ENCODE measurements around the gene NBEA.

The NBEA gene

DNA sequence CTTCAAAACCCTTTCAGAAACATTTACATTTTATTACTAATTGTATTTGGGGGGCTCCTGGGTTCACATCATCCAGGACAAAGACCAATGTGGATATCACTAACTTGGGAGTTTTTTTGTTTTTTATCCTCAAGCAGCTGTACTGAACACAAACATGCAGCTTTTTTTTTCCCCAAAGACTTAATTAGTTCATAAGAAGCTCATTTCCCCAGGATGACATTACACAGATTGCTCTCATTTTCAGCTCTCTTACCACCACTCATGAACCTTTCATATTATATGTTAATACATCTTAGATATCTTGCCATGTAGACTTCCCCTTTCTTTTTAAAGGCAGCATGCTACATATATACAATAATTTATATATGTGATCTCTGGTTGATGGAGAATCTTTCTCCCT is 653.1 kb downstream of the NBEA start:
- no peak for DNase-seq (ENCODE audit: low read depth)

- DNase-seq (ENCODE audit: low read depth), result no peak
These were observed 654.4 kb downstream of the NBEA start for GRCh38 chr13:35596321-35597030.

DNA sequence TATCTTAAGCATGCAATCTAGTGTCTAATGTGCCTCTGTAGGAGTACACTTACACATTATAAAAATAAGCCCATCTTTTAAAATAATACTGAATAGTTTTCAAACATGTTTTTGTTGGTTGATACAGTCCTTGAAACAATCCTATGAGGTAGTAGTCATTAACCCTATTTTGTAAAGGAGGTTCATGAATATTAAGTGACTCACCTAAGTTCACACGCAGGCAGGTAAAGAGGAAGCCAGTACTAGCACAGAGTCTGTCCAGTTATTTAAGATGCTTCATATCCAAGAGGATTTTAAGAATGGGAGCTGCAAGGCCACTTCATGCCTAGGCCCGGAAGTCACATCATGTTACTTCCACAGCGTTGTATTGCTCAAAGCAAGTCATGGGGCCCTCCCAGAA is 655.4 kb downstream of the NBEA start:
- DNase-seq (ENCODE audit: low read depth), result no peak

- no peak for DNase-seq (ENCODE audit: low read depth)
These were observed 656.2 kb downstream of the NBEA start for GRCh38 chr13:35598233-35598632.

DNA sequence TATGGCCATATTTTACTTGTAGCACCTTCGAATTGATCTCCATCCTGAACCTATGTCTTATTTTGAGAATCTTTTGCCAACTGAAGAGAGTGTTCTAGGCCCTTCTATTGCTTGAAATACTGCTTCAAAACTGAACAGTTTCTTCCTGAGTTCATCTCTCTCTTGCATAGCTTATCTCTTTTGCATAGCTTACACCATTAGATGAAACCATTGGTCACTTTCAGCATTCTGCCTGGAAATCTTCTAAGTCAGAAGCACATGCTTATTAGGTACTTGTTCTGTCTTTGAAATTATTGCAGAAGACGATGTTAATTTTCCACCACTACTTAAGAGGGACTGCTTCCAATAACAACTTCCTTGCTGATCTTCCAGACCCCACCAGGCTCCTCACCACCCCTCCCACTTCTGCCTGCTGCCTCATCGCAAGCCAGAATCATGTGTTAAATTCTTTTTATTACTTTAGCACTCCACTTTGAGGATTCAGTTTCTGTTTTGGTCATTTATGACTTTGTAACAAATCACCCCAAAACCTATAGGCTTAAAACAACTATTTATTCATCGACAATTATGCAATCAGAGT is 656.8 kb downstream of the NBEA start:
- no peak for DNase-seq (ENCODE audit: low read depth)

DNA sequence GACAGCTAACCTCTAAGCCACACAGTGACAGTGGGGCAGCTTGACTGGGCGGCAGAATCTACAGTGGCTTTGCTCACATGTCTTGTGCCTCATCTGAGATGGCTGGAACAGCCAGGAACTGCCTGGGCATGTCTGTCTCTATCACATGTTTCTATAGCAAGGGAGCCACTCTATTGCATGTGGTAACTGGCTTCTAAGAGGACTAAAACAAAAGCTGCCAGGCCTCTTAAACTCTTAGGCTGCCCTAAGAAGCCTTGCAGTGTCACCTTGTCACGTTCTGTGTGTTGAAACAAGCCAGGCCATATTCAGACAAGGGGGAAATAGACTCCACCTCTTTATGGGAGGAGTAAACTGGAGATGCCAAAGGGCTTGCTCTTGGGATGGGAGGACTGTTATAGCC is 657.3 kb downstream of the NBEA start:
- no peak for DNase-seq (ENCODE audit: low read depth)

- peak; percentile 7 for DNase-seq (ENCODE audit: low read depth)
These were observed 658.1 kb downstream of the NBEA start for GRCh38 chr13:35600137-35600536.

DNA sequence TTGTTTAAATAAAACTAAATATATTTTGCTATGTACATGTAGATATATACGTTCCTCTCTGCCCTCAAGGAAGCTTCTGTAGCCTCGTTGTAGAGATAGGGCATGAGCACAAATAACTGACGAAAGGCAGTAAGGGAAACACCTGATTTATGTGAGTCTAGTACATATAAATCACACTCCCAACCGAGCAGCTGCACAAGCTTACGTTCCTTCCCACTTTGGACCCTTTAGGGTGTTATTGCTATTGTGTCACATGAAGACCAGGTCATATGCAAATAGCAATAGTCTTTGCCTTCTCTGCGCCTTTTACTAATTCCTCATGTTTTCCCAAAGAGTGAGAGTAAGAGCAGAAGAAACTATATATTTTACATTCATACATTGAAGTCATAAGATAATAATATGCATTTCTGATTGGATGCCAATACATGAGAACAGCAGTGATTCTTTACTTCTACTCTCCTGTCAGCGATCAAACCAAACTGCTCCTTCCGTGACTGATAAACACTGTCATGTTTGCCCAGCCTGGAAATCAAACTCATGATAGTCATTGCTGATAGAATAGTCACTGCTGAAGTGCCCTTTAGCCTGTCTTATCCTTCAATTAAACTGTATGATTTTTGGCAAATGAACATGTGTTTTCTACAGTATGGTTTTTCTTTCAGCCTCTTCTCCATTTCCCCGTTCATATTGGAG is 661.7 kb downstream of the NBEA start:
- DNase-seq (ENCODE audit: low read depth), result no peak

DNA sequence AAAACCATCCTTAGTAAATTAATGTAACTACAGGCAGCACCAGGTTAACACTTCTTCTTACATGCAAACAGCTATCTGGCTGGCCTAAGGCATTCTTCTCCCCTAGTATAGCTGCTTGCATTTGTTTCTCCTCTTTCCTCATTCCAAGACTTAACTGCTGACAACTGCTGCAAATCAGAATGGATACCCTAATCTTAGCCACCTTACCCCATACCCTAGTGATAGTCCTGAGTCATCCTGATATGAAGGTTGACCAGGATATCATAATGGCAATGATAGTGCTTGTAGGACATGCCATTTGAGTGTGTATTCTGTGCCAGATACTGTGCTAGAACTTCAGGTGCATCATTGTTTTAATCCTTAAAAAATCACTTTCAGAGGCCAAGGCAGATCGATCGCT is 672.6 kb downstream of the NBEA start:
- DNase-seq (ENCODE audit: low read depth), result no peak

- DNase-seq (ENCODE audit: low read depth), result no peak
These were observed 675.4 kb downstream of the NBEA start for GRCh38 chr13:35617420-35617819.

- DNase-seq (ENCODE audit: low read depth), result no peak
These were observed 676.6 kb downstream of the NBEA start for GRCh38 chr13:35618565-35619083.

DNA sequence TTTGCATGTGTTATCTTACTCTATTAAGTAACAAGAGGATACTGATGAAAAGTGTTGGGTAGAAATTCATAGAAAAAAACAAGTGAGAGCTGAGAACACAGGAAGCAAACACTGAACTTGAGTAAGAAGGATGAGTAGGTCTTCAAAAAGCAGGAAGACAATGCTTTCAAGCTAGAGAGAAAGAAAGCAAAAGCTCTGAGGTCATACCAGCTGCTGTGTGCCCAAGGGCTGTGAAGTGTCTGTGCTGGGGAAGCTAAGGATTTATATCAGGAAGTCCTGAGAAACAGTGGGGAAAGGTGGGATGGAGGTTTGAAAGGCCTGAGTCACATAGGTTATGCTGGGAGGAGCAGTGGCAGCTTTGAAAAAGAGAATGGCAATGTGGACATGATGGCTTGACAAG is 679.9 kb downstream of the NBEA start:
- peak; percentile 11 for DNase-seq (ENCODE audit: low read depth)

GRCh38 chr13:35629026-35629425 is 687.0 kb downstream of the NBEA start:
- DNase-seq (ENCODE audit: low read depth), result no peak

- peak; percentile 38 for DNase-seq (ENCODE audit: low read depth)
These were observed 688.6 kb downstream of the NBEA start for GRCh38 chr13:35630551-35631275.

DNA sequence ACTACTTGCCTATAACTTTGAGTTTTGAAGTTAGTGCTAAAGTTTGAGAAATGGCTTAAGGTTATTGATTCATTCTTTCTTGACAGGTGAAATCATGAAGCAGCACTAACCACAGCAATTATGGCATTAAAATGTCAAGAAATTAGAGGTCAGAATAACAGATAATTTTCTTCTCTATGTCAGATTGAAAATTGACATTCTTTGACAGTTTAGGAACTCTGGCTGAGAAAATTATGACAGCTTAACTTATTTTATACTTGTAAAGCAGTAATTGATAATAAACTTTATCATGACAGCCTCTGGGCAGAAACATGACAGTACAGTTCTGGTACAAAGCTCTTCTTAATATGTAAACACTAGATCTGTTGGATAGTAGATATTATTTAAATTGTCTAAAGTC is 689.6 kb downstream of the NBEA start:
- DNase-seq (ENCODE audit: low read depth), result no peak

GRCh38 chr13:35643625-35644024 is 701.6 kb downstream of the NBEA start:
- DNase-seq (ENCODE audit: low read depth), result no peak

GRCh38 chr13:35646056-35646774 is 704.1 kb downstream of the NBEA start:
- DNase-seq (ENCODE audit: low read depth), result no peak

- DNase-seq (ENCODE audit: low read depth), result no peak
These were observed 706.1 kb downstream of the NBEA start for GRCh38 chr13:35648201-35648600.

DNA sequence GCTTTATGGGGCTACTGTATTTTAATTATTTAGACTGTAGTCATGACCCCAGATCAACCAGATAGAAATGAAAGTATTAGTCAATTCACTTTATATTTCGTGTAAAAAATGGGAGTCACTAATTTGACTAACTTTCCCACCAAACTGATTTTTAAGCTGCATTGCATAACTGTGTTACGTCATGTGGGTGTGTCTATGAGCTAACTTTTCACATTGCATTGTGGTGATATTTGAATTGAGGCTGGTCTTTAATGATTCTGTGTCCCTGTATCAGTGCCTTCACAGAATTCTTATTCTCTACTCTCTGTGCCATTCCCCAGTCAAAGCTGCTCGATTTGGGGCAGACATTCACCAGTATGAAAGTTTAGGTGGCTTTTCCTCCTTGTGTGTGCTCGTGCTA is 707.1 kb downstream of the NBEA start:
- DNase-seq (ENCODE audit: low read depth), result no peak

DNA sequence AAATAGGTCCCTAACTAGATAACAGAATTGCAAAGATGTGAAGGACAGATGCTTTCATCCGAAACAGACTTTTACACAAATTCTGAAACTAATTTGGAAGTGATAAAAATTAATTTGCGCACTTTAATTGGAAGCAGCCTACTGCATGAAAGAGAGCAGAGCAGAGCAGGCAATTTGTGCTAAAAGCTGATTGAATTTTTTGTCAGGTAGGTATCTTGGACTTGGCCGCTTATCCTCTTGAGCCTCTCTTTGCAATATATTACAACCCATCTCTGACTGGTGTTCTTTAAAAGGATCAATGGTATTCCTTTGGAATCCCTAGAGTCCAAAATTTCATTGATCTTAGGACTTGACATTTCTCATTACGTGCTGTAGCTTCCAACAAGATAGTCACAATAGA is 717.7 kb downstream of the NBEA start:
- no peak for DNase-seq (ENCODE audit: low read depth)

- DNase-seq (ENCODE audit: low read depth), result no peak
These were observed 722.7 kb downstream of the NBEA start for GRCh38 chr13:35664747-35665146.

DNA sequence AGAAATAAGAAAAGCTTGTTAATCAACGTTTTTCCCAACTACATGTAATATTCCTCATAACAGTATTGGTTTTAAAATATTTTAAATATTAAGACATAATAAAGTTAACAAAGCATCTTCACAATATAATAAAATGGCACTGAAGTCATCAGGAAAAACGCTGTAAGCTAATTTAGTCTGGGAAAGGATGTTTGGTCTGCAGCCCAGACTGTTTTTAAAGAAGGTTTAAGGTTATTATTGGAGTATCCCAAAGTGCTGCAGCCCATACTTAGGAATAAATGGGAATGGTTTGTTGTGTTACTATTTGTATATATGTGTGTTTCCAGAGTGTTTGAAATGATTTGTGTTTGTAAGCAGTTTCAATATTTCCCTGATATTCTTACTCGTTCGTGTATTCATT is 727.3 kb downstream of the NBEA start:
- no peak for DNase-seq (ENCODE audit: low read depth)
